HG03066 (cell line): Measurements from ENCODE around the gene SEC22B.
"Not testable (repeated sequence)": the region's sequence is repeated elsewhere in the genome, so short reads cannot be mapped to it uniquely, and the experiment has no call there.

ENCODE experiments used
- ATAC-seq: cut with Tn5 transposase; IDR thresholded peaks from one replicate; pipeline ENCODE4 v1.9.1; 2021; ENCODE audit warnings: low read depth; ENCODE audit not compliant: unreplicated experiment

SEC22B gene

GRCh38 chr1:120149420-120150059 is 26.8 kb downstream of the SEC22B start:
- ATAC-seq: not testable (repeated sequence)

GRCh38 chr1:120145806-120146205 is 30.5 kb downstream of the SEC22B start:
- not testable (repeated sequence) for ATAC-seq

GRCh38 chr1:120144626-120145025 is 31.7 kb downstream of the SEC22B start:
- ATAC-seq: not testable (repeated sequence)

- ATAC-seq: not testable (repeated sequence)
Measured at GRCh38 chr1:120144169-120144568, 32.2 kb downstream of the SEC22B start.

GRCh38 chr1:120143334-120143733 is 33.0 kb downstream of the SEC22B start:
- not testable (repeated sequence) for ATAC-seq

GRCh38 chr1:120142512-120143263 is 33.6 kb downstream of the SEC22B start:
- peak; percentile 99 for ATAC-seq

GRCh38 chr1:120141865-120142264 is 34.5 kb downstream of the SEC22B start:
- not testable (repeated sequence) for ATAC-seq

- not testable (repeated sequence) for ATAC-seq
Measured at GRCh38 chr1:120140656-120141265, 35.6 kb downstream of the SEC22B start.

GRCh38 chr1:120136086-120136485 is 40.2 kb downstream of the SEC22B start:
- ATAC-seq: not testable (repeated sequence)

GRCh38 chr1:120133928-120134325 is 42.4 kb downstream of the SEC22B start:
- not testable (repeated sequence) for ATAC-seq

- ATAC-seq: no peak
Measured at GRCh38 chr1:120133228-120133927, 42.9 kb downstream of the SEC22B start.

GRCh38 chr1:120132406-120132763 is 43.9 kb downstream of the SEC22B start:
- ATAC-seq: not testable (repeated sequence)

GRCh38 chr1:120131611-120132405 is 44.5 kb downstream of the SEC22B start:
- peak; percentile 73 for ATAC-seq

- ATAC-seq: not testable (repeated sequence)
Measured at GRCh38 chr1:120127921-120128320, 48.4 kb downstream of the SEC22B start.

- ATAC-seq: not testable (repeated sequence)
Measured at GRCh38 chr1:120126216-120126615, 50.1 kb downstream of the SEC22B start.

- ATAC-seq: not testable (repeated sequence)
Measured at GRCh38 chr1:120124628-120125027, 51.7 kb downstream of the SEC22B start.

- ATAC-seq: peak; percentile 45
Measured at GRCh38 chr1:120123813-120124510, 52.4 kb downstream of the SEC22B start.

GRCh38 chr1:120122262-120122893 is 53.9 kb downstream of the SEC22B start:
- peak; percentile 85 for ATAC-seq

GRCh38 chr1:120121830-120122229 is 54.5 kb downstream of the SEC22B start:
- ATAC-seq: not testable (repeated sequence)
